ENCODE data around the gene LGALS3BP.
"Not testable (repeated sequence)": the region's sequence is repeated elsewhere in the genome, so short reads cannot be mapped to it uniquely, and the experiment has no call there.

The LGALS3BP gene

DNA sequence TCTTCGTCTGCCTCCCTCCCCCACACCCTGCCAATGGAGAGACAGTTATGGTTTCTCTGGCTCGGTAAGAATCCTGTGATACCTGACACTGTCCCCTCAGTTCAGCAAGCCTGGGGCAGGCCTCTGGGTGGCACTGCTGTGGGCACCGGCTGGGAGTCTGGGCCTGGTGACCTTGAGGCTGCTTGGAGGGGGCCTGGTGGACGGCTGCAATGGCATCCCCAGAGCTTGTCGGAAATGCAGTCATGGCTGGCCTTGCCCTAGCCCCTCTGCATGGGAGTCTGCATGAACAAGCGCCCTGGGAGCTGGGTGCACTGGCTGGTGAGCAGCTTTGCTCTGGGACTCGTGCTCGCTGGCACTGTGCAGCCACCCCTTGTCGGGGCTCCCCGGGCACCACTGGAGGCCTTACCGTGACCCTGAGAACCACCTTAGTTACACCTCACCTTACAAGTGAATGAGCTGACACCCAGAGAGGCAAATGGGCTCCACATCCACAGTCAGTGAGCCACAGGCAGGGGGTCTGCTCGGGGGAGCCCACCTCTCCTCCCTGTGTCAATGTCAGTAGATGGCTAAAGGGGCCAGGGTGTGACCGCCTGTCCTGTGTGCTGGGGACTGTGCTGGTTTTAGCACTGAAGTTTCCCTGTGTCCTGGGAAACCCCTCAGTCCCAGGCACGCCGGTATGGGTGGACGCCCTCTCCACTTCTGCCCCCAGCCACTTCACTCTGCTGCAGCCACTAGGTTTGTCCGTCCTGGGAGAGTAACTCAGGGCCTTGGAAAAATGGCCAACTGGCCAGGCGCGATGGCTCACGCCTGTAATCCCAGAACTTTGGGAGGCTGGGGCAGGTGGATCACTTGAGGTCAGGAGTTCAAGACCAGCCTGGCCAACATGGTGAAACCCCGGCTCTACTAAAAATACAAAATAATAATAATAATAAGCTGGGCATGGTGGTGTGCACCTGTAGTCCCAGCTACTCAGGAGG is 1.4 kb downstream of the LGALS3BP start:
- no peak for DNase-seq

DNA sequence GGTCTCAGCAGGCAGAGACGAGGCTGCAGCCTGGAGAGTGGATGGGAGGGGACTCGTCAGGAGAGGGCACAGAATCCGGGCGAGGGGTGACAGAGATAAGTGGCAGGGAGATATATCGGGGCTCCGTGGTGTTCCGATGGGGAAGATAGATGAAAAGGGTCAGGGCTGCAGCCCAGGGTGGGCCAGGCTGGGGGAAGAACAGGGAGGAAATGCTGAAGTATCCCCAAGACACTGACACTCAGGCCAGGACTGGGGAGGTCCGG is 2.1 kb downstream of the LGALS3BP start:
- no peak for DNase-seq

DNA sequence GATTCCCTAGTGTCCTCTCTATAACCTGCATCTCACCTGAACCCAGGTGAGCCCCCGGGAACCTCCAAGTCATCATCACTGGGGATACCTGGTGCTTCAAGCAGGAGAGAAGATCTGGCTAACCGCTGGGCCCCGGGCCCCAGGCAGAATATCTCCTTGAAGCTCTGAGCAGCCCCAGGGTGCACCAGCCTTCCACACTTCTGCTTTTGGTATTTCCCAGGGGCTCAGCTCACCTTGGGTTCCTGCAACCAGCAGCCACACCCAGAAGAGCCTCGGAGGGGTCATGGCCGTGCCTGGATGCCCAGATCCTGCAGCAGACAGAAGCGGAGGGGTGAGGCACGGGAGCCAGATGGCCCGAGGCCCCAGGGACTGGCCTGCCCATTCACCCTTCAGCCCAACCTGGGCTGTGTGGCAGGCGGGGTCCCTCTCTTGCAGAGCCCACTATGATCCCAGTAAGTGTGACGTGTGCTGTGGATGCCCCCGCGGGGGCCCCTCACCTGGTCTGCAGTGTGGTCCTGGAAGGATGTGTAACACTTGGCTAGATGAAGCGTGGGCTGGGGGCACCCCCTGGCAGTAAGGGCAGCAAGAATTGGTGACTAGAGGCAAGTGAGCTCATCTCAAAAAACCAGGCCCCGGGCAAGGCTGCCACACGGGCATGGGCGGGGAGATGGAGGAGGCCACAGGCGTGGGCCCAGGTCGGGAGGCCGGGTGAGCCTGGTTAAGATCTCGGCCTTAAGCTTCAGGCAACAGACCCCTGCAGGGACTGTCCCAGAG is 2.6 kb downstream of the LGALS3BP start:
- no peak for DNase-seq

DNA sequence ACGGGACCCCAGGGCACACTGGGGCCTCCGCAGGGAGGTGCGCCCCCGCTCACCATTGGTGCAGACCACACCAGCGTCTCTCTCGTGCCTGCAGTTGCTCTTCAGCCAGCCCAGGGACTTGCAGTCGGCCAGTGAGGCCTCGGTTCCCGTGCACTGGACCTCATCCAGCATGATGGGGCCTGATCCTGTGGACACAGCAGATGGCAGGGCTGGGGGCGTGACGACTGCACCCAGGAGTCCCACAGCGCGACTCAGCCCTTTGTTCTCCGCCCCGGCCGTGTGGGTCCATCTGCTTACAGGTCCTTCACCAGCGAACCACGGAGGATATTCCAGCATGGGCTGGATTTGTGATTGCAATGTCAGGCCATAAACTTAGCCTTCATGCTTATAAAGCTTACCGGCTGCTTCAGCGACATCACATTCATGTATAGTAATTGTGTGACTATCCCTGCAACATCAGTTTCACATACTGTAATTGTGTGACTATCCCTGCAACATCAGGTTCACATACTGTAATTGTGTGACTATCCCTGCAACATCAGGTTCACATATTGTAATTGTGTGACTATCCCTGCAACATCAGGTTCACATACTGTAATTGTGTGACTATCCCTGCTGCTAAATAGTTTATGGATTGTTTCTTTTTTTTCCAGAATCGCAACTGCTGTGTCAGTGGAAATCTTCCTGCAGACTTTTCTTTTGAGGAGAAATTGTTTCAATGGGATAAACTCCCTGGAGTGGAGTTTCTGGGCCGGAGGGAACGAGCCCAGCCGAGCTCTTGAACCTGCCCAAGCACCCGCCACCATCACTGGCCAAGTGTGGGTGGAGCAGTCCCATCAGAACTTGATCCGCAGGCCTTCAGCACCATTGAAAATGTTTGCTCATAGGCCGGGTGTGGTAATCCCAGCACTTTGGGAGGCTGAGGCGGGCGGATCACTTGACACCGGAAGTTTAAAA is 4.8 kb downstream of the LGALS3BP start:
- no peak for DNase-seq

DNA sequence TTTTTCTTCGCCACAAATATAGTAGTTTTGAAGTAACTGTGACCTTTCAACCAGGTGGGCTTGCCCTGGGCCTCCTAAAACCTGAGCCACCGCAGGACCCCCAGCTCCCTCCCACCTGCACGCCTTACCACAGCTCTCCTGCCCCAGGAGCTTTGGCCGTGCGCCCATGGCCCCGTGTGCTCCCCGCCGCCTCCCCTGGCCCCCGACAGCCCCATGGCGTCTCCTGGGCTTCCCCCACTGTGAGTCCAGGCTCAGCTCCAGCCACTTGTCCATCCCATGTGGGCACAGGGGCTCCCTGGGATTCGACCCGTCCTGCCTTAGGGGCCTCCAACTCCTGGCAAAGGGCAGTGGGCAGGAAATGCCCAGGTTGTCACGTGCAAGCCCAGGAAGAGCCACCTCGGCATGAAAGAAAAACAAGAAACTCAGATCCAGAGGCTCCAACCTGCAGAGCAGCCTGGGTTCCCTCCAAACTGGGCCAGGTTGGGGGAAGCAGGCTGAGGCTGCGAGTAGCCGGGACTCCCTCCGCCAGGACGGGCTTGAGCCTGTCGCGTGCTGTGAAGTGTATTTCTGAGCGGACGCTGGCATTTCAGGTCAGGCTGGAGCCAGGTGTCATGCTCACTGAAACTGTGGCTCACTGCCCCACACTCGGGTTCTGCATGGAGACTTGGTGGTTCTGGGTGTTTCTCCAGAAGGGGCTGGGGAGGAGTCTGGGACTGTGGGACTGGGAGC is 5.8 kb downstream of the LGALS3BP start:
- no peak for DNase-seq

DNA sequence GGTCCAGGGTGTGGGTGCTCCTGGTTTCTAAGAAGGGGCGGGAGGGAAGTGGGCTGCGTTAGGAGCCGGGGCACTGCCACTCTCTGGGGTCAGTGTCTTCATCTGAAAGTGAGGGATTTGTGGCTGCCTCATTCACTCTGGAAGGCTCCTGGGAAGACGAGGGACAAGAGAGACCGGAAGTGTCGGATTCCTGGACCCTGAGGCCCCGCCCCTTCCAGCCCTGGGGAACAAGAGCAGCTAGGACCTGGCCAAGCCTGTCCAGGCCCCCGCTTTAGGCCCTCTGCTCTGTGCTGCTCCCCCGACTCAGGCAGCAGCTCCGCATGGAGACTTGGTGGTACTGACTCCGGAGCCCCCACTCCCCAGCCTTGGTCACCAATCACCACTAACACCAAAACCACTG is 6.5 kb downstream of the LGALS3BP start:
- no peak for DNase-seq

DNA sequence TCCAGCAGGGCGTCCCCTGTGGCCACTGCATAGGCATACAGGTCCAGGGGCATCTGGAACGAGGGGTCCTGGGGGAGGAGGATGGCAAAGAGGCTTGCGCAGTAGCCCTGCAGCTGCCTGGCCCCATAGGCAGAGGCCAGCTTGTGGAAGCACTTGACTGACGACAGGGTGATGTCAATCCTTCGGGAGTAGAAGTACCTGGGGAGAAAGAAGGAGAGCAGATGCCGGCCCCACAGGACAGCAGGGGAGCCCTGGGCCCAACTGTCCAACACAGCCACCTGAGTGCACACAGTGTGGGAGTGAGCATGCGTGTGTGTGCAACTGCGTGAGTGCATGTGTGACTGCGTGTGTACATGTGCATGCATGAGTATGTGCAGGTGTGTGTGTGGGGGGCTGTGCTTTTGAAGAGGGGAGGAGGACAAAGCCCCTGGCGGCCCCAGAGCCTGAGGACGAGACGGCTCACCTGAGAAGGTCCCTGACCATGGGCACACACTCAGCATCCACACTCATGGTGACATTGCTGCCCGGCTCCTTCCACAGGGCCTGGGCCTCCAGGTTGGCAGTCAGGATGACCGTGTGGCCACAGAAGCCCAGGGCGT is 7.1 kb downstream of the LGALS3BP start:
- no peak for DNase-seq

DNA sequence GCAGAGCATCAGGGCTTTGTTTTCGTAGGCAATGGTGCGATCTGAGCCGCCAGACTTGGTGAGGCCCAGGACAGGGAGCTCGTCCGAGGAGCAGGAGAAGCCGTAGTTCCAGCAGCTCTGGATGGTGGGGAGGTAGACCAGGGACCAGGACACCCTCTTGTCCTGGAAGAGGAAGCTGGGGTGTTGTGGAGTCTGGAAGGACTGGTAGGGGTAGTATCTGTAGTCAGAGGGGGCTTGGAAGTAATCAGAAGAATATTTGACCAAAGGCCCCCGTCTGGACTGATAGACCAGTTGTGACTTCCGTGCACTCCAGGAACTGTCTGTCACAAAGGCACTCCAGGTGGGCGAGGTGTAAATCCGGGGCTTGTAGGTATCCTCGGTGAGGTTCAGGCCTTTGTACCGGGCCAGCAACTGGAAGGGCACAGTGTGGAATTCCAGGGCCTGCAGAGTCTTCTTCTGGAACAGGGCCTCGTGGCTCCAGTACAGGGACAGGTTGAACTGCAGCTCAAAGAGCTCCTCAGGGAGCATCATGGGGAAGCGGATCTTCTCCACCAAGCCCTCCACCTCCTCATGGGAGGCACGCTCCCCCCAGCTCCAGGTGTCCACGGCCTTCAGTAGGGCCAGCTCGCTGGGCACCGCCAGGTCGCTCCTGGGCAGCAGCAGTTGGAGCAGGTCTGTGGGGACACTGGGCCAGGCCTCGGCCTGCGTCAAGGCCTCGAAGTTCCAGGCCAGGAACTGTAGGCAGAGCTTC is 7.8 kb downstream of the LGALS3BP start:
- DNase-seq, result no peak

DNA sequence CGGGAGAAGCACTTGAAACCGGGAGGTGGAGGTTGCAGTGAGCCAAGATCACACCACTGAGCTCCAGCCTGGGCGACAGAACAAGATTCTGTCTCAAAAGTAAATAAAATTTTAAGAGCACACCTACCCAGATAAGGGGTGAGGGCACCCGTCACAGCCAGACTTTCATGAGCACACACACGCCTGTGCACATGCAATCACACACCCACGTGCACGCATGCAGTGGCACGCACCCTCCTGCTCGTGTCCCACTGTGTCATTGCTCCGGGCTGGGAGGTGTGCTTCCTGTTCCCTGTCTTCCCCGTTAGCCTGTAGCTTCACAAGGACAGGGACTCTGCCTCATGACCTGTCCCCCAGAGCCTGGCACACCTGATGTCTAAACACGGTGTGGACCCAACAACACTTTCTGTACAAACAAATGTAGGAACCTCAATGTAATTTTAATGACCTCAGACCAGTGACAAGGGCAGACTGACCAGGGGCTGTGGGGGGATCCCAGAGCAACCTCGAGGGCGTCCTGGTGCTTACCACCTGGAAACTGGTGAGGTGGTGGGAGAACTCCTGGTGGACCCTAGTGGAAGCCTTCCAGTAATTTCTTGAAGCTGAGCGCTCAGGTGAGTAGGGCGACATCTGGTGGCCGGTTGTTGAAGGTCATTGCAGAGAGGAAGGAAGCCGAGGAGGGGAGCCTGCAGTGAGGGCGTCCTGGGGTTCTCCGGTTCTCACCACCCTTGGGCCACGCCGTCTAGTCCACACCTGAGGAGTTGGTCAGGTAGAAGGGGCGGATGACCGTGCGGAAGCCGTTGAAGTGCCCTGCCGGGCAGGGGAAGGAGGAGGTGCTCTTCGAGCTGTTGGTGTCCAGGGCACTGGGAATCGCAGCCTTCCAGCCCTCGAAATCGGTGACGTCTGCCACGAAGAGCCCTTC is 8.6 kb downstream of the LGALS3BP start:
- DNase-seq, result peak; percentile 79

DNA sequence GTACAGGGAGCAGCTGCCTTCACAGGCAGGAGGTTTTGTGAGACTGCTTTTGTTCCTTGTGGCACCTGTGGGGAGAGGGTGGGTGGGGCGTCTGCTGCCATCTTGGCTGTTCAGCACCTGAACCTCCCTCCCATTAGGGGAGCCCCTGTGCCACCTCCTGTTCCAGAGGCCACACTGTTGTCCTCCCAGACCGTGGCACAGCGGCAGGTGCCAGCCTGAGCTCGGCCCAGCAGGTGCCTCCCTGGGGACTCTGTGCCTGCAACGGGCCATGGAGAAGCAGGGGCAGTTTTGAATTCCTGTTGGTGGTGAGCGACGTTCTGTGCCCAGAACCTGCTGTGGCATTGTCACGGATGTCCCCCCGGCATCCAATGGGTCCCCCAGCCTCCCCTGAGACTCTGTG is 9.9 kb downstream of the LGALS3BP start:
- no peak for DNase-seq

DNA sequence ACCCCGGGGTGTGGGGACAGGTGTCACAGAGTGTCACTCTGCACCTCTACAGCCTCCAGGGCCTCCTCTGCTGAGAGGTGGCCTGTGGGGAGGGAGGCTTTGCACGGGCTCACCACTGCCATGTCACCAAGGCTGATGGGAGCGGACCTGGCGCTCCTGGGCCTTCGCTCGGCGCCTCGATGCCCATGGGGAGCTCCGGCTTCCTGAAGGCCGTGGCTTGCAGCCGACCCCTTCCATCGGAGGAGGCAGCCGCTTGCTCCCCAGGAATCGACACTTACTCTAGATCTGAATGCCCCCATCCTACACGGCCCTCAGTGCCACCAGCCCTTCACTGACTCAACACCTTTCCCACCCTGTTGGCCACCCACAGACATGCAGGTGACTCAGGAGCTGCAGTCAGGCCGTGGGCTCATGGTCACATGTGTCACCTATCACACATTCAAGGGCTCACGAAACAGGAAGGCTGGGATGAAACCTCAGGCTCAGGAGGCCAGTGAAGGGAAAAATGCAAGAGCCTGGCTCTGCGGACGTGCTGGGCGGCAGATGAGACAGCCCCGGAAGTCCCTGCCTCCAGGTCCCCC is 11.9 kb downstream of the LGALS3BP start:
- DNase-seq, result no peak

DNA sequence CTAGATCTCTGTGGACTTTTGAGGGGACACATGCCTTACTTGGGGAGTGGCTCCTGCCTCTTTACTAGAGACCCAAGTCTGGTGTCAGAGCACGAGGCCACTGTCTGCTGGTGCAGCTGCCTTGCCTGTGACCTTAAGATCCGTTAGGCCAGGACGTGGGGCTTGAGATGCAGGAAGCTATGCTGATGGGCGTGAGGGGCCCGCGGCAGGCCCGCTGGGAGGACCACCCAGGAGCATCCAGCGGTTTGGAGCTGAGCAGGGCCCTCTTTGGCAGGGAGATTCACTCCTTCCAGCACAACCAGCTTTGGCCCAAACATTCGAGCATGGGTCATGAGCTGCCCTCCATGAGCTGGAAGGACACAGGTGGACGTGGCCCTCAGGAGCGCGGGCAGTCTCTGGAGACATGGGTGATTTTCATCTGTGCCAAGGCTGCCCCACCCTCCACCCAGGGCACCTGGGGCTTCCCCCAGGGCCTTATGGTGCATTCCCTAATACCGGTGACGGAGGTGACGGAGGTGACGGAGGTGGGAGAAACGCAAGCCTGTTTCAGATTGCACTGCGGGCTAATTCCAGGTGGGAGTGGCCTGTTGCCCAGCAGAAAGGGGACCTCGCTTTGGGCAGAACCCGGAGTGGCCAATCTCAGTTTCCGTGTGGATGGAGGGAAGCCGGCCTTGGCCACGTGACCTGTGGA is 12.7 kb downstream of the LGALS3BP start:
- DNase-seq, result no peak

DNA sequence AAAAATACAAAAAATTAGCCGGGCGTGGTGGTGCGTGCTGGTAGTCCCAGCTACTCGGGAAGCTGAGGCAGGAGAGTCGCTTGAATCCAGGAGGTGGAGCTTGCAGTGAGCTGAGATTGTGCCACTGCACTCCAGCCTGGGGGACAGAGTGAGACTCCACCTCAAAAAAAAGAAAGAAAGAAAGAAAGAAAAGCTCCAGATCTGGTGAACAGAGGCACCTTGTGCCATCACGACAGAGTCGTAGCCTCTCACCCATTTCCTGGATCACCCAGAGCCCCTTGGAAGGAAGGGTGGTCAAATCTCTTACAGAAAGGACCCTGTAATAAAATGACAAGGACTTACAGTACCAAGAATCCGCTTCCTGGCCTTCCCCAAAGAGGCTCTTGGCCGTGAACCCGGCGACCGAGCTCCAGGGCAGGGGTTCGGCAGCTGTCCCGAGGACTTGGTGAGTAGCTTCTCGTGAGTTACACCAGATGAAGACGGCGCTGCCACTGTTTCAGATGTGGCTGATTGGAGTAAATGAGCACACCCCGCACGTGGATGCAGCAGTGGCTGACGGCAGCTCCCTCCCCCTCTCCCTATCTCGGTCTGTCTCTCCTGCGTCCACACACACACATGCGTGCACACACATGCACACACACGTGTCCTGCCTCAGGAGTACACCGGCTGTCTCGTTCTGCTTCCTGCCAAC is 13.5 kb downstream of the LGALS3BP start:
- DNase-seq, result no peak

DNA sequence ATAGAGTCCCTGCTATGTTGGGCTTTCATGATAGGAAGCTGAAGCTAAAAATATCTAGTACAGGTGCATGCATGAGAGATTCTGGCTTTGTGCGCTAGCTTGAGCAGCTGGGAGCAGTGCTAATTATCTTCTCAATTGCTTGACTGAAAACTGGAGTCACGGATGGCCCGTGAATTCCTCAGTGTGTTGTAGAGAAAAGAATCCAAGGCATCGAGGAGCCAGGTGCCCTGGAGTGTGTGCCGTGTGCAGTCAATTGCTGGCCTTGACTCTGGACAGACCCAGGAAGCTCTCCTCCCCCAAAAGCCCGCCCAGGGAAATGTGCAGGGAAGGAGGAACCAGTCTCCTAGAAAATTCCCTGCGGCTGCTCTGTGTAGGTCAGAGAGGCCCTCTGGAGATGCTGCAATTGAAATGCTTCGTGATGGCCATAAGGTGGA is 14.2 kb downstream of the LGALS3BP start:
- DNase-seq, result no peak

DNA sequence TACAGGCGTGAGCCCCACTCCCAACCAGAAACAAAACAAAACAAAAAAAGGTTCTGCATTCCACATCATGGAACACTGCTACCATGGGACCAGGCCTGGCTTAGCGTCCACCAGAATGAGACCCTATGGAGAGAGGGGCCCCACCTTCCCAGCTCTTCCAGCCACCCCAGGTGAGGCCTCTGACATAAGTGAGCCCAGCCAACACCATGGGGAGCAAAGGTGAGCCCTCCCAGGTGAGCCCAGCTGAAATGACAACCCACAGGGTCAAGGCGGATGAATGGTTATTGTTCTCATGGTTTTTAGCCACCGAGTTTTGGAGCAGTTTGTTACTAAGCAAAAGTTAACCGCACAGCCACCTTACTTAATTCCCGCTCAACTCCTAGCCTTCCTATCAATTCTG is 16.3 kb downstream of the LGALS3BP start:
- DNase-seq, result no peak

DNA sequence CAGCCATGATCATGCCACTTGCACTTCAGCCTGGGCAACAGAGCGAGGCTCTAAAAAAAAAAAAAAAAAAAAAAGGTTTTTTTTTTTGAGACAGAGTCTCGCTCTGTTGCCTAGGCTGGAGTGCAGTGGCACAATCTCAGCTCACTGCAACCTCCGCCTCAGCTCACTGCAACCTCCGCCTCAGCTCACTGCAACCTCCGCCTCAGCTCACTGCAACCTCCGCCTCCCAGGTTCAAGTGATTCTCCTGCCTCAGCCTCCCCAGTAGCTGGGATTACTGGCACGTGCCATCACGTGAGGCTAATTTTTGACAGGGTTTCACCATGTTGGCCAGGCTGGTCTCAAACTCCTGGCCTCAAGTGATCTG is 16.8 kb downstream of the LGALS3BP start:
- DNase-seq, result not testable (repeated sequence)

DNA sequence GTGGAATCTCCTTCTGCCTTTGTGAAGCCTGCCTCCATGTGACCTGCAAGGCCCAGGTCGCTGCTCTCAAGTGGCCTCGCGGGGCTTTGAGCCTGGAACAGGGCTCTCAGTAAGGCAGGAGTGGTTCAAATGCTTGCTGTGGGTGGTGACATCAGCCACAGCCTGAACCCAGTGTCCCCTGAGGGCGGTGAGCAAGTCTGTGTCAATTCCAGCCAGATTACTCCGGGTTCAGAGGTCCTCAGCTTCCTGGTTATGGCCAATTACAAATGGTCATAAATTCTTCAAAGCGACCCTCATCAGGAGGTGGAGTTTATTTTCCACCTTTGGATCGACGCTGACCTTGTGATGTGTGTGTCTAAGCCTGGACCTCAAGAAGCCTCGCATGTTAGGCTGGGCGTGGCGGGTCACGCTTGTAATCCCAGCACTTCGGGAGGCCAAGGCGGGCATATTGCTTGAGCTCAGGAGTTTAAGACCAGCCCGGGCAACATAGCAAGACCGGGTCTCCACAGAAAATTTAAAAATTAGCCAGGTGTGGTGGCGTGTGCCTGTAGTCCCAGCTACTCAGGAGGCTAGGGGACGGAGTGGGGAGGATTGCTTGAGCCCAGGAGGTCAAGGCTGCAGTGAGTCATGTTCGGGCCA is 17.3 kb downstream of the LGALS3BP start:
- DNase-seq, result no peak

DNA sequence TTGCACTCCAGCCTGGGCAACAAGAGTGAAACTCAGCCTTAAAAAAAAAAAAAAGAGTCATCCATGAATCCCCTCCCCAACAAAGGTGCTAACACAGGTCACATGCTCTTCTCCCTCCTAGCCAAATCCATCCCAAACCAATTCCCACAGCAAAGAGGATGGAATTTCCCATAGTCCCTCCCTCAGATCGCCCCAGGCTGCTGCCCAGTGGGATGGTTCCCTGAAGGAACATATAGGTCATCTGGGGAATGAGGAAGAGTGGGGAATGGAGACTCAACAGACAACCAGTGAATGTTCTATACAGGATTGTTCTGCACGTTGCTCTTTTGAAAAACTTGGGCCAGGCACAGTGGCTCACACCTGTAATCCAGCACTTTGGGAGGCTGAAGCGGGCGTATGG is 18.2 kb downstream of the LGALS3BP start:
- no peak for DNase-seq
